Neural progenitor cell (in vitro differentiated cells): ENCODE measurements around the gene CDK4. TPM values are rescaled to one million over a fixed set of nuclear protein-coding genes. Genes with fewer than 3 reads are reported as not detected.

Experiments used
- DNase-seq: peaks from one replicate; pipeline ENCODE4 v3.0.0-alpha.2; 2016; ENCODE audit warnings: low spot score
- H2AFZ ChIP-seq: fragments of 200-600 bp; sonication (generic); replicated peaks from 2 replicates; pipeline ENCODE4 v1.6.1; 2016; ENCODE audit warnings: antibody characterized with exemption
- H3F3A ChIP-seq: fragments of 200-600 bp; sonication (generic); 2 replicates; pipeline ENCODE4 v1.6.1; 2016; ENCODE audit warnings: antibody characterized with exemption, low read depth
- H3K27ac ChIP-seq: fragments of 200-600 bp; sonication (generic); 2 replicates; pipeline ENCODE4 v1.5.1; 2016; ENCODE audit warnings: mild to moderate bottlenecking
- H3K27me3 ChIP-seq: fragments of 200-600 bp; sonication (generic); 2 replicates; pipeline ENCODE4 v1.6.1; 2016; ENCODE audit warnings: mild to moderate bottlenecking, moderate library complexity
- H3K36me3 ChIP-seq: fragments of 200-600 bp; sonication (generic); 2 replicates; pipeline ENCODE4 v1.5.1; 2016
- H3K4me1 ChIP-seq: fragments of 200-600 bp; sonication (generic); 2 replicates; pipeline ENCODE4 v1.6.1; 2016; ENCODE audit warnings: mixed run types
- H3K4me2 ChIP-seq: fragments of 200-600 bp; sonication (generic); 2 replicates; pipeline ENCODE4 v1.6.1; 2016
- H3K4me3 ChIP-seq: fragments of 200-600 bp; sonication (generic); 2 replicates; pipeline ENCODE4 v1.5.1; 2016
- H3K79me2 ChIP-seq: fragments of 200-600 bp; sonication (generic); 2 replicates; pipeline ENCODE4 v1.6.1; 2016; ENCODE audit warnings: low read depth
- H3K9ac ChIP-seq: fragments of 200-600 bp; sonication (generic); 2 replicates; pipeline ENCODE4 v1.6.1; 2016
- H3K9me3 ChIP-seq: fragments of 200-600 bp; sonication (generic); 2 replicates; pipeline ENCODE4 v1.5.1; 2016; ENCODE audit warnings: low read depth
- H4K20me1 ChIP-seq: fragments of 200-600 bp; sonication (generic); 2 replicates; pipeline ENCODE4 v1.6.1; 2016; ENCODE audit warnings: low read depth
- H3K27ac Mint-ChIP-seq: 3 replicates; pipeline ENCODE4 v1.8.0; 2021; ENCODE audit warnings: mixed read lengths
- H3K27me3 Mint-ChIP-seq: 2 replicates; pipeline ENCODE4 v1.8.0; 2022; ENCODE audit warnings: low read depth, mild to moderate bottlenecking, inconsistent platforms, moderate library complexity, mixed read lengths; ENCODE audit not compliant: insufficient read depth
- H3K36me3 Mint-ChIP-seq: 3 replicates; pipeline ENCODE4 v1.8.0; 2021; ENCODE audit warnings: mixed read lengths
- H3K4me1 Mint-ChIP-seq: 3 replicates; pipeline ENCODE4 v1.8.0; 2021; ENCODE audit warnings: mixed read lengths
- H3K4me3 Mint-ChIP-seq: 3 replicates; pipeline ENCODE4 v1.8.0; 2021; ENCODE audit warnings: mild to moderate bottlenecking, moderate library complexity, mixed read lengths
- H3K9me3 Mint-ChIP-seq: 3 replicates; pipeline ENCODE4 v1.8.0; 2020; ENCODE audit warnings: mixed read lengths
- EZH2 ChIP-seq: fragments of 200-600 bp; sonication (generic); IDR thresholded peaks from 2 replicates; pipeline ENCODE4 v1.6.1; 2017; ENCODE audit warnings: antibody characterized with exemption, mild to moderate bottlenecking, moderate library complexity
- EZH2phosphoT487 ChIP-seq: fragments of 200-600 bp; sonication (generic); IDR thresholded peaks from 2 replicates; pipeline ENCODE4 v1.6.1; 2017; ENCODE audit warnings: antibody characterized with exemption
- total RNA-seq: library from RNA; depleted of rRNA; stranded (reverse); fragments of >200 nt; gene quantifications from 2 replicates; pipeline ENCODE4 v1.2.3, GENCODE V29; 2015; ENCODE audit warnings: low replicate concordance
- TF ChIP-seq, protein P1 (sequence below): fragments of 200-600 bp; sonication (generic); IDR thresholded peaks from 2 replicates; pipeline ENCODE4 v1.5.1; 2017; ENCODE audit warnings: antibody characterized with exemption, mild to moderate bottlenecking

The CDK4 gene
- total RNA-seq, 1 donor from 2014 or later: 169 TPM

GRCh38 chr12:57783861-57784260 lies 31.8 kb upstream of the CDK4 start:
- no peak overlapping the region for H3K27ac Mint-ChIP-seq

GRCh38 chr12:57783466-57783801 lies 31.3 kb upstream of the CDK4 start:
- peaks cover 11% of the 10 kb centered on the region for H3K4me1 Mint-ChIP-seq

More at GRCh38 chr12:57783861-57784260, 31.8 kb upstream of the CDK4 start:
- H3K9me3 Mint-ChIP-seq: no peaks in the 10 kb centered on the region
- Histone ChIP-seq H4K20me1 (no peaks in the 10 kb centered on the region), H3K27me3 (no peaks in the 10 kb centered on the region), H3K9me3 (no peaks in the 10 kb centered on the region), H3K4me2 (peak overlapping the region; percentile 83), H3K4me3 (no peak overlapping the region), H3K27ac (no peak overlapping the region), H3K4me1 (no peaks in the 10 kb centered on the region), H3K79me2 (peaks cover 20% of the 10 kb centered on the region), H2AFZ (no peak overlapping the region), H3K9ac (no peak overlapping the region), H3K36me3 (no peaks in the 10 kb centered on the region), H3F3A (peaks cover 19% of the 10 kb centered on the region)
- TF ChIP-seq, protein P1, sequence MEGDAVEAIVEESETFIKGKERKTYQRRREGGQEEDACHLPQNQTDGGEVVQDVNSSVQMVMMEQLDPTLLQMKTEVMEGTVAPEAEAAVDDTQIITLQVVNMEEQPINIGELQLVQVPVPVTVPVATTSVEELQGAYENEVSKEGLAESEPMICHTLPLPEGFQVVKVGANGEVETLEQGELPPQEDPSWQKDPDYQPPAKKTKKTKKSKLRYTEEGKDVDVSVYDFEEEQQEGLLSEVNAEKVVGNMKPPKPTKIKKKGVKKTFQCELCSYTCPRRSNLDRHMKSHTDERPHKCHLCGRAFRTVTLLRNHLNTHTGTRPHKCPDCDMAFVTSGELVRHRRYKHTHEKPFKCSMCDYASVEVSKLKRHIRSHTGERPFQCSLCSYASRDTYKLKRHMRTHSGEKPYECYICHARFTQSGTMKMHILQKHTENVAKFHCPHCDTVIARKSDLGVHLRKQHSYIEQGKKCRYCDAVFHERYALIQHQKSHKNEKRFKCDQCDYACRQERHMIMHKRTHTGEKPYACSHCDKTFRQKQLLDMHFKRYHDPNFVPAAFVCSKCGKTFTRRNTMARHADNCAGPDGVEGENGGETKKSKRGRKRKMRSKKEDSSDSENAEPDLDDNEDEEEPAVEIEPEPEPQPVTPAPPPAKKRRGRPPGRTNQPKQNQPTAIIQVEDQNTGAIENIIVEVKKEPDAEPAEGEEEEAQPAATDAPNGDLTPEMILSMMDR: no peak
- no peak for TF ChIP-seq EZH2phosphoT487
- no peak for TF ChIP-seq EZH2
- peaks cover 10% of the 10 kb centered on the region for H3K36me3 Mint-ChIP-seq
- H3K4me3 Mint-ChIP-seq: peak overlapping the region; percentile 82
- DNase-seq: no peak
- H3K27me3 Mint-ChIP-seq: peaks cover 5% of the 10 kb centered on the region
- H3K4me1 Mint-ChIP-seq: peaks cover 11% of the 10 kb centered on the region

GRCh38 chr12:57782608-57783465 lies 30.7 kb upstream of the CDK4 start, which contains the start of gene TSFM:
Gene TSFM, plus strand, starts transcription at chr12:57782787. Its CDS starts 15 bp downstream, at chr12:57782802.
- Histone ChIP-seq H3K27ac (no peak within 1 kb of the TSS), H3K27me3 (no peaks in the 10 kb centered on the region), H3K4me1 (no peaks in the 10 kb centered on the region), H4K20me1 (no peaks in the 10 kb centered on the region), H2AFZ (peak within 1 kb of the TSS; percentile 60), H3F3A (peaks cover 19% of the 10 kb centered on the region), H3K9me3 (no peaks in the 10 kb centered on the region), H3K4me2 (peak within 1 kb of the TSS; percentile 83), H3K79me2 (peaks cover 20% of the 10 kb centered on the region), H3K9ac (peak within 1 kb of the TSS; percentile 80), H3K36me3 (no peaks in the 10 kb centered on the region), H3K4me3 (peak within 1 kb of the TSS; percentile 84)
- Mint-ChIP-seq H3K4me1 (peaks cover 11% of the 10 kb centered on the region), H3K9me3 (no peaks in the 10 kb centered on the region), H3K27me3 (peaks cover 5% of the 10 kb centered on the region), H3K27ac (peak within 1 kb of the TSS; percentile 91), H3K36me3 (peaks cover 10% of the 10 kb centered on the region), H3K4me3 (peak within 1 kb of the TSS; percentile 99)
- TF ChIP-seq, protein P1: peak; percentile 93
- no peak for TF ChIP-seq EZH2
- no peak for TF ChIP-seq EZH2phosphoT487
- peak; percentile 97 for DNase-seq

More at GRCh38 chr12:57783466-57783801, 31.3 kb upstream of the CDK4 start:
- Histone ChIP-seq H4K20me1 (no peaks in the 10 kb centered on the region), H3K4me3 (peak overlapping the region; percentile 84), H3K4me2 (peak overlapping the region; percentile 83), H3K27ac (no peak overlapping the region), H3F3A (peaks cover 19% of the 10 kb centered on the region), H3K36me3 (no peaks in the 10 kb centered on the region), H3K4me1 (no peaks in the 10 kb centered on the region), H3K79me2 (peaks cover 20% of the 10 kb centered on the region), H2AFZ (no peak overlapping the region), H3K9ac (no peak overlapping the region), H3K9me3 (no peaks in the 10 kb centered on the region), H3K27me3 (no peaks in the 10 kb centered on the region)
- peaks cover 10% of the 10 kb centered on the region for H3K36me3 Mint-ChIP-seq
- peaks cover 5% of the 10 kb centered on the region for H3K27me3 Mint-ChIP-seq
- no peak for DNase-seq
- TF ChIP-seq, protein P1: no peak
- TF ChIP-seq EZH2 (no peak), EZH2phosphoT487 (no peak)
- no peaks in the 10 kb centered on the region for H3K9me3 Mint-ChIP-seq
- peak overlapping the region; percentile 99 for H3K4me3 Mint-ChIP-seq
- H3K27ac Mint-ChIP-seq: no peak overlapping the region
